Measurements from ENCODE around the gene BNIP3. TPM values are rescaled to one million over a fixed set of nuclear protein-coding genes. Genes with fewer than 3 reads are reported as not detected.

BNIP3 gene
- total RNA-seq (24.1 TPM), polyA plus RNA-seq (50.5 TPM)

DNA sequence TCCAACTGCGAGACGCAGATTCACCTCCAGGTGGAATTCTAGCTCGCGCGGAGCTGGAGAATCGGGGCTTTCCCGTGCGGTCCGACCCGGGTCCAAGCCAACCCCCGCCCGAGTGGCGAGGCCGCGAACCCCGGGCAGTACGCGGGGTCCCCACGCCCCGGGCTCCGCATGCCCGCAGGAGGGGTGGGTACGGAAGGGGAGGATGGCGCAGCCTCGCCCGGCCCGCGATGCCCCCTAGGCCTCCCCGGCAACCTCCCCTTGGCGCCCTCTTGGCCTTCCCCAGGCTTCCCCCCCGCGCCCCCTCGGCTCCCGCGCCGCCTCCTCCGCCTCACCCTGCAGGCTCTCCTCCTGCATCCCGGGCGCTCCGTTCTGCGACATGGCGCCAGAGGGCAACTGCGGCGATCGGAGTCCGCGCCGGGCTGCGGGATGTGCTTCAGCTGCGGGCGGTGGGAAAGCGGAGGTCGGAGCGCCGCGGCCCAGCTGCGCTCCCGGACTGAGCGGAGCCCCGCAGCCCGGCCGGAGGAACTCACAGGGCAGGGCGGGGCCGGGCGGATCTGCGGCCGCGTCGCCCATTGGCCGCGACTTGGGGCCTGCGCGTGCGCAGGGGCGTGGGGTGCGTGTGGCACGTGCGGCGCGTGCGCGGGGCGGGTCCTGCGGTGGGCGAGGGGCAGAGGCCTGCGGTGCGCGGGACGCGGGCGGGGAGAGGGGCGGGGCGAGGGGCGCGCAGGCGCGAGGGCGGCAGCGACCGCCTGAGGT is at the start of gene BNIP3:
Gene BNIP3 (minus strand): TSS at position 495 of the 756 bp plus-strand sequence. CDS start 117 bp downstream, at position 378.
- under 1% methylated on average over 100 of the region's 100 CpGs for WGBS
- Histone ChIP-seq H3K36me3 (ENCODE audit: insufficient read depth) (no peaks in the 10 kb centered on the region), H3K4me3 (ENCODE audit: low read depth, low read length) (peak within 1 kb of the TSS; percentile 84), H3K4me1 (ENCODE audit: insufficient read depth) (no peaks in the 10 kb centered on the region), H3K27ac (ENCODE audit: low read depth) (no peak within 1 kb of the TSS)
- DNase-seq (ENCODE audit: extremely low spot score) = peak; percentile 79

DNA sequence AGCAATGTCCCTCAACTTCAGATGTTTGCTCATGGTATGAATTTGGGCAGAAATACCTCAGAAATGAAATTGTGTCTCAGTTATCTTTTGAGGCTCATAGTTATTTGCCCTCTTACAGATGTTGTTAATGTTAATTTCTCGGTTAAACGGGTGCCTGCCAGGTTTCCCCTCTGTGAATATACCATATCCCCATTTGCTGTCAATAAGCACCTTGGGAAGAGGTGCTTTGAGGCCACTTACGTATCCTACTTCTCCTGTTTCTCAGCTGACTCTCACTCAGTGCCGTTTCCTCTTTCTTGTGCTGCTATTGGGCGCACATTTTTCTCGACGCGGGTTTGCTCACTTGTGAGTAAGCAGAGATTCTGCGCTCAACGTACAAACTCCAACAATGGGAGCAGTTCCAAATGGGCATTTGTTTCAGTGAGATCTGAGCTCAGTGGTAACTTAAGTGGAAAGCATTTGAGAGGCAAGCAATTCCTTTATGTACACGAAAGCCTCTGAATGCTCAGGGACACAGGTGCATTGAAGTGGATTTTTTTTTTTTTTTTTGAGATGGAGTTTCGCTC is 49.3 kb upstream of the BNIP3 start:
- Histone ChIP-seq H3K36me3 (ENCODE audit: insufficient read depth) (no peaks in the 10 kb centered on the region), H3K4me1 (ENCODE audit: insufficient read depth) (no peaks in the 10 kb centered on the region), H3K4me3 (ENCODE audit: low read depth, low read length) (no peak overlapping the region), H3K27ac (ENCODE audit: low read depth) (no peak overlapping the region)
- DNase-seq (ENCODE audit: extremely low spot score) = no peak
- 76% methylated on average over 12 of the region's 12 CpGs for WGBS

- Histone ChIP-seq H3K4me1 (ENCODE audit: insufficient read depth) (no peaks in the 10 kb centered on the region), H3K27ac (ENCODE audit: low read depth) (no peak overlapping the region), H3K36me3 (ENCODE audit: insufficient read depth) (no peaks in the 10 kb centered on the region), H3K4me3 (ENCODE audit: low read depth, low read length) (no peak overlapping the region)
- no peak for DNase-seq (ENCODE audit: extremely low spot score)
- 61% methylated on average over 6 of the region's 6 CpGs for WGBS
Measured at GRCh38 chr10:132028706-132029105, 47.0 kb upstream of the BNIP3 start.

- no peak overlapping the region for H3K27ac ChIP-seq (ENCODE audit: low read depth)
- WGBS = 67% methylated on average over 3 of the region's 3 CpGs
- no peak overlapping the region for H3K4me3 ChIP-seq (ENCODE audit: low read depth, low read length)
- no peaks in the 10 kb centered on the region for H3K36me3 ChIP-seq (ENCODE audit: insufficient read depth)
- DNase-seq (ENCODE audit: extremely low spot score) = no peak
- H3K4me1 ChIP-seq (ENCODE audit: insufficient read depth) = no peaks in the 10 kb centered on the region
Measured at GRCh38 chr10:132027423-132027983, 45.8 kb upstream of the BNIP3 start.

- no peak overlapping the region for H3K27ac ChIP-seq (ENCODE audit: low read depth)
- WGBS = 18% methylated on average over 36 of the region's 36 CpGs
- no peaks in the 10 kb centered on the region for H3K36me3 ChIP-seq (ENCODE audit: insufficient read depth)
- H3K4me1 ChIP-seq (ENCODE audit: insufficient read depth) = no peaks in the 10 kb centered on the region
- no peak for DNase-seq (ENCODE audit: extremely low spot score)
- no peak overlapping the region for H3K4me3 ChIP-seq (ENCODE audit: low read depth, low read length)
Measured at GRCh38 chr10:132023092-132023811, 41.5 kb upstream of the BNIP3 start.

- no peaks in the 10 kb centered on the region for H3K36me3 ChIP-seq (ENCODE audit: insufficient read depth)
- no peak overlapping the region for H3K4me3 ChIP-seq (ENCODE audit: low read depth, low read length)
- no peak for DNase-seq (ENCODE audit: extremely low spot score)
- H3K4me1 ChIP-seq (ENCODE audit: insufficient read depth) = no peaks in the 10 kb centered on the region
- WGBS = 86% methylated on average over 18 of the region's 18 CpGs
- H3K27ac ChIP-seq (ENCODE audit: low read depth) = no peak overlapping the region
Measured at GRCh38 chr10:132022241-132022640, 40.5 kb upstream of the BNIP3 start.

GRCh38 chr10:132021504-132022143 is 39.9 kb upstream of the BNIP3 start:
- no peaks in the 10 kb centered on the region for H3K4me1 ChIP-seq (ENCODE audit: insufficient read depth)
- WGBS = 84% methylated on average over 16 of the region's 16 CpGs
- no peaks in the 10 kb centered on the region for H3K36me3 ChIP-seq (ENCODE audit: insufficient read depth)
- DNase-seq (ENCODE audit: extremely low spot score) = no peak
- no peak overlapping the region for H3K4me3 ChIP-seq (ENCODE audit: low read depth, low read length)
- no peak overlapping the region for H3K27ac ChIP-seq (ENCODE audit: low read depth)

DNA sequence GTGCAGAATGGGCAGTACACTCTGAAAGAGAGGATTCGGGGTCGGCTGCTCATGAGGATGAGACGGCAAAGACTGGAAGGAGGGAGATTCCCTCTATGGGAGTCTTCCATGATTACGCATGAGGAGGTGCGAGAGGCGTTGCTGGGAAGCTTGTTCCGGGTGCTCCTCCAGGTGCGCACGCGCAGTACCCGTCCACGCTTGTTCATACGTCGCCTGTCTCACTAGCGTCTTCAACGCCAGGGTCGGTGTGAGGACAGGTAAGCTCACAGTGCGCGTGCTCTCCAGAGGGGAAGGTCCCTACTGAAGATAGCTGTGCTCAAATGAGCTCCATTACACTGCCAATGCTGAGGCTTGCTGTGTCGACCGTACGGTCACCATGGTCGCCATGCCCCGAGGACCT is 39.3 kb upstream of the BNIP3 start:
- H3K36me3 ChIP-seq (ENCODE audit: insufficient read depth) = no peaks in the 10 kb centered on the region
- H3K4me1 ChIP-seq (ENCODE audit: insufficient read depth) = no peaks in the 10 kb centered on the region
- no peak for DNase-seq (ENCODE audit: extremely low spot score)
- no peak overlapping the region for H3K4me3 ChIP-seq (ENCODE audit: low read depth, low read length)
- WGBS = 95% methylated on average over 24 of the region's 24 CpGs
- no peak overlapping the region for H3K27ac ChIP-seq (ENCODE audit: low read depth)

GRCh38 chr10:132020456-132020855 is 38.7 kb upstream of the BNIP3 start:
- DNase-seq (ENCODE audit: extremely low spot score) = no peak
- no peak overlapping the region for H3K4me3 ChIP-seq (ENCODE audit: low read depth, low read length)
- no peak overlapping the region for H3K27ac ChIP-seq (ENCODE audit: low read depth)
- WGBS = 86% methylated on average over 13 of the region's 13 CpGs
- no peaks in the 10 kb centered on the region for H3K4me1 ChIP-seq (ENCODE audit: insufficient read depth)
- H3K36me3 ChIP-seq (ENCODE audit: insufficient read depth) = no peaks in the 10 kb centered on the region

DNA sequence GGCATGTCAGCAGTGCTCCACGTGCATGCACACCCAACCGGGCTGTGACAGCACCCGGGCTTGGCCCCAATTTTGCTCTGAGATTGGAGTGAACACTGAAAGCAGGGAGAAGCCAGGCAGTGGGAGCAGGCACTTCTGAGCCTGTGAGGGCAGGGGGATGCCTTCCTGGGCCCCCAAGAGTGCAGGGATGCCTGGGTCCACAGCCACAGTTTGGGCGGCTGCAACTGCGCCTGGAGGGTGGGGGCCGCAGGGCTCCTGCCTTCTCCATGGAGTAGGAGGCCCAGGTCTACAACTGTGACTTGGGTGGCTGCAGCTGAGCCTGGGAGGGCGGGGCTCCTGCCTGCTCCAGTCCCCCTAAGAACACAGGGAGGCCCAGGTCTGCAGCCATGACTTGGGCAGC is 37.6 kb upstream of the BNIP3 start:
- no peaks in the 10 kb centered on the region for H3K4me1 ChIP-seq (ENCODE audit: insufficient read depth)
- no peak overlapping the region for H3K4me3 ChIP-seq (ENCODE audit: low read depth, low read length)
- WGBS = 89% methylated on average over 7 of the region's 7 CpGs
- H3K36me3 ChIP-seq (ENCODE audit: insufficient read depth) = no peaks in the 10 kb centered on the region
- H3K27ac ChIP-seq (ENCODE audit: low read depth) = no peak overlapping the region
- DNase-seq (ENCODE audit: extremely low spot score) = no peak

GRCh38 chr10:132018446-132018845 is 36.7 kb upstream of the BNIP3 start:
- 92% methylated on average over 5 of the region's 5 CpGs for WGBS
- H3K4me3 ChIP-seq (ENCODE audit: low read depth, low read length) = no peak overlapping the region
- no peaks in the 10 kb centered on the region for H3K36me3 ChIP-seq (ENCODE audit: insufficient read depth)
- no peak for DNase-seq (ENCODE audit: extremely low spot score)
- H3K4me1 ChIP-seq (ENCODE audit: insufficient read depth) = no peaks in the 10 kb centered on the region
- no peak overlapping the region for H3K27ac ChIP-seq (ENCODE audit: low read depth)

- no peak for DNase-seq (ENCODE audit: extremely low spot score)
- no peaks in the 10 kb centered on the region for H3K36me3 ChIP-seq (ENCODE audit: insufficient read depth)
- no peaks in the 10 kb centered on the region for H3K4me1 ChIP-seq (ENCODE audit: insufficient read depth)
- 77% methylated on average over 6 of the region's 6 CpGs for WGBS
- H3K27ac ChIP-seq (ENCODE audit: low read depth) = no peak overlapping the region
- no peak overlapping the region for H3K4me3 ChIP-seq (ENCODE audit: low read depth, low read length)
Measured at GRCh38 chr10:132016514-132016913, 34.8 kb upstream of the BNIP3 start.

DNA sequence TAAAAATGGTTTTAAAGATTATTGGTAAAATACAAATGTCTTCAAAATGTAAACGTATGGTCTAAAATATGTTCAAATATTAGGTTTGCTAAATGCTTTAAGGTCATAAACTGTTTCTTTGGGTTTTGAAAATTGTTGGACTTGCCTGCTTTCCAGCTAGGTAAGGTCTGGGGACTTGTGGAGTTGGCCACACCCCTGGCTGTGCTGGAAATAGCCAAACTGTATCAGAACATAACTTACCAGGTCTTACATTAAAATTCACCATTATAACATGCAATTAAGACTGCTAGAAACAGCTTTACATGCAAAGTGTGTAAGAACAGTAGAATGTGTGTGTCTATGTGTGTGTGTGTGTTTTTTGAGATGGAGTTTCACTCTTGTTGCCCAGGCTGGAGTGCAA is 29.7 kb upstream of the BNIP3 start:
- WGBS = 77% methylated on average over 1 of the region's 1 CpG
- H3K36me3 ChIP-seq (ENCODE audit: insufficient read depth) = no peaks in the 10 kb centered on the region
- no peak for DNase-seq (ENCODE audit: extremely low spot score)
- no peak overlapping the region for H3K4me3 ChIP-seq (ENCODE audit: low read depth, low read length)
- H3K4me1 ChIP-seq (ENCODE audit: insufficient read depth) = no peaks in the 10 kb centered on the region
- no peak overlapping the region for H3K27ac ChIP-seq (ENCODE audit: low read depth)
